ENCODE data around the gene CARS2. TPM values are rescaled to one million over a fixed set of nuclear protein-coding genes. Genes with fewer than 3 reads are reported as not detected.

Gene CARS2
- total RNA-seq, 1 experiment from 2014 or later, result 31.9 TPM

- no TSS peak for BruUV-seq (replicated peaks)
- in situ Hi-C loops (cut with HindIII; ENCODE audit: low pct_unique_long_range_greater_than_20kb, low sequenced_read_pairs), result no loop called here
- TF ChIP-seq REST (IDR thresholded peaks at IDR 0.05; ENCODE audit: insufficient read depth in 1 of 2, low read depth in 2 of 2, low read length in 1 of 2) (no peak), TCF7L2 (IDR thresholded peaks at IDR 0.05; ENCODE audit: low read depth, low read length) (no peak), SIN3A (IDR thresholded peaks at IDR 0.05; ENCODE audit: borderline replicate concordance, insufficient read depth, low read depth, low read length) (no peak), POLR2AphosphoS5 (IDR thresholded peaks at IDR 0.05; ENCODE audit: low read depth, low read length) (no peak), CTCF (IDR thresholded peaks at IDR 0.05) (no peak)
- CTCF ChIA-PET, result no interaction called here
- no peaks in the 10 kb centered on the region for H3K4me1 ChIP-seq (ENCODE audit: control insufficient read depth, insufficient read depth, low read length)
- POLR2A ChIA-PET, result no interaction called here
- H3K27me3 ChIP-seq (ENCODE audit: control insufficient read depth, insufficient read depth, low read length), result no peaks in the 10 kb centered on the region
- no peaks in the 10 kb centered on the region for H3K36me3 ChIP-seq (ENCODE audit: control insufficient read depth, insufficient read depth, low read length)
- H3K9me3 ChIP-seq (ENCODE audit: control insufficient read depth, insufficient read depth, low read depth, low read length), result no peaks in the 10 kb centered on the region
- no peak for ATAC-seq
- H3K27ac ChIP-seq (ENCODE audit: low read length), result no peak overlapping the region
- H3K4me3 ChIP-seq (ENCODE audit: low read depth in 2 of 2, low read length in 2 of 2), result no peak overlapping the region
- intact Hi-C loops (cut with micrococcal nuclease; ENCODE audit: unreplicated experiment), result no loop called here
- DNase-seq (ENCODE audit: low read depth, low spot score), result no peak
Observed at GRCh38 chr13:110636053-110636475, 69.9 kb downstream of the CARS2 start.

DNA sequence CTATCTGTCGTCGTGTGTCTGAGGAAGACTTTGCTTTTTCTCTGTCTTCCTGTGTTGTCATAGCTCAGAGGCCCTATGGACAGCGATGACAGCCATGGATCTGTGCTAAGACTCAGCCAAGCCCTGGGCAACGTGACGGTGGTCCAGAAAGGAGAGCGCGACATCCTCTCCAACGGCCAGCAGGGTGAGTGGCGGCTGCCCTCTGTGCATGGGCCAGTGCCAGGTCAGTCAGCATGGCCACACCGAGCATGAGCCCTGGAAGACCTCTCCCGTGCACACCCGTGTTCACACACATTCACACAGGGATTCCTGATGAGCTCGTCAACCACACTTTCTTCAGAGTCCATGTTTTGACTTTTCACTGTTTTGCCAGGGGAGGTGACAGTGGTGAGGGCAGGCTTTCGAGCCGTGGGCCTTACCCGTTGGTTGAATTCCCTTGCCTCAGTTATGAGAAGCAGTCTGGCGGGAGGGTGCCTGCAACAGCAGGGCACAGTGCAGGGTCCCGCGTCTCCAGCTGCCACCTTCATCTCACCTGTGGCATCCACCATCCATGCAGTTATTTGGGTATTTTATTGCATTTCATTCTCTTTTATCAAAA, 70.4 kb downstream of the CARS2 start:
- Histone ChIP-seq H3K27me3 (ENCODE audit: control insufficient read depth, insufficient read depth, low read length) (no peaks in the 10 kb centered on the region), H3K36me3 (ENCODE audit: control insufficient read depth, insufficient read depth, low read length) (no peaks in the 10 kb centered on the region), H3K9me3 (ENCODE audit: control insufficient read depth, insufficient read depth, low read depth, low read length) (no peaks in the 10 kb centered on the region), H3K27ac (ENCODE audit: low read length) (no peak overlapping the region), H3K4me1 (ENCODE audit: control insufficient read depth, insufficient read depth, low read length) (no peaks in the 10 kb centered on the region), H3K4me3 (ENCODE audit: low read depth in 2 of 2, low read length in 2 of 2) (no peak overlapping the region)
- ATAC-seq (no peak), DNase-seq (ENCODE audit: low read depth, low spot score) (no peak)
- TF ChIP-seq SIN3A (IDR thresholded peaks at IDR 0.05; ENCODE audit: borderline replicate concordance, insufficient read depth, low read depth, low read length) (no peak), CTCF (IDR thresholded peaks at IDR 0.05) (no peak), REST (IDR thresholded peaks at IDR 0.05; ENCODE audit: insufficient read depth in 1 of 2, low read depth in 2 of 2, low read length in 1 of 2) (no peak), TCF7L2 (IDR thresholded peaks at IDR 0.05; ENCODE audit: low read depth, low read length) (no peak), POLR2AphosphoS5 (IDR thresholded peaks at IDR 0.05; ENCODE audit: low read depth, low read length) (no peak)
- intact Hi-C loops (cut with micrococcal nuclease; ENCODE audit: unreplicated experiment), result no loop called here
- no TSS peak for BruUV-seq (replicated peaks)
- ChIA-PET POLR2A (no interaction called here), CTCF (no interaction called here)
- in situ Hi-C loops (cut with HindIII; ENCODE audit: low pct_unique_long_range_greater_than_20kb, low sequenced_read_pairs), result no loop called here
